MM.1S (cell line): ENCODE measurements around the gene KCNH8.

Experiments
- CTCF ChIP-seq: fragments of 300-600 bp; sonication (generic); IDR thresholded peaks from 2 replicates; pipeline ENCODE4 v1.5.1; 2016; ENCODE audit warnings: antibody characterized with exemption, low read length, mixed read lengths
- EZH2 ChIP-seq: fragments of 300-600 bp; sonication (generic); optimal IDR thresholded peaks from 2 replicates; pipeline ENCODE3; 2017; ENCODE audit warnings: low read depth, mild to moderate bottlenecking, antibody characterized with exemption, low read length, mixed read lengths

- TF ChIP-seq EZH2 (no peak), CTCF (no peak)
Measured at GRCh38 chr3:19436746-19437145, 288.4 kb downstream of the KCNH8 start.
